ENCODE measurements around the gene RASAL1. TPM values are rescaled to one million over a fixed set of nuclear protein-coding genes. Genes with fewer than 3 reads are reported as not detected.

RASAL1 gene
- total RNA-seq, 1 experiment from 2014 or later: 16.0 TPM

DNA sequence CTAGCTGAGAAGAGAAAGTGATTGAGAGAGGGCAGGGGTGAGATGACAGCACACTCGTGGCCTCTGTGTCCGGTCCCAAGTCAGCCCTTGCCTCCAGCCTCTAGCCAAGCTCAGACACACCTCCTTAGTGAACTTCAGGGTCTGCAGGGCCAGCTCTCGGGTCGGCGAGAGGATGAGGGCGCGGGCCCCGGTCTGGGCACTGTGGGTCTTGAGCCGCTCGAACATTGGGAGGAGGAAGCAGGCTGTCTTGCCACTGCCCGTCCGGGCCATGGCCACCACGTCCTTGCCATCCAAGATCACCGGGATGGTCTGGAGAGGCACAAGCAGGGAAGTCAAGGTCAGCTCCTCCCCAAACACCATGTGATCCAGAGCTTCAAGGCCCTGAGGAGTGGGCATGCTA lies 43.5 kb upstream of the RASAL1 start:
- BruUV-seq (replicated peaks): no TSS peak
- intact Hi-C loops (cut with micrococcal nuclease): no loop called here
- no peaks in the 10 kb centered on the region; the same call in 1 of the 2 replicates for H4K20me1 ChIP-seq (ENCODE audit: insufficient read depth)

More for the DNA sequence above, 43.5 kb upstream of the RASAL1 start:
- no peaks in the 10 kb centered on the region for H3K27me3 ChIP-seq (ENCODE audit: insufficient read depth, low read length)
- no peak for ATAC-seq
- CTCF ChIA-PET: no interaction called here
- POLR2A ChIA-PET: no interaction called here
- H3K9ac ChIP-seq (ENCODE audit: low read length): no peak overlapping the region
- H3K9me2 ChIP-seq (ENCODE audit: insufficient read depth): no peaks in the 10 kb centered on the region
- H3K4me1 ChIP-seq (ENCODE audit: control insufficient read depth in 1 of 2, insufficient read depth in 2 of 2, low read length in 2 of 2): peaks cover 5 to 21% of the 10 kb centered on the region in 2 experiments; a peak in 3 of 4 replicates
- no peak overlapping the region for H3K4me3 ChIP-seq (replicated peaks in 1 of 2; ENCODE audit: low read depth in 1 of 2, low read length in 2 of 2)
- H3K9me3 ChIP-seq (ENCODE audit: control insufficient read depth in 1 of 2, insufficient read depth in 1 of 2, low read depth in 1 of 2, low read length in 2 of 2): no peaks in the 10 kb centered on the region
- RAD21 ChIA-PET (ENCODE audit: low non-redundant PET in 1 of 2, low total read pairs in 2 of 2, uncharacterized antibody in 2 of 2, unreplicated experiment in 2 of 2): no interaction called here
- no peak overlapping the region for H3K27ac ChIP-seq (ENCODE audit: low read depth, low read length)
- no peak for DNase-seq (ENCODE audit: low read depth, low spot score)
- TF ChIP-seq CEBPB (IDR thresholded peaks at IDR 0.05; ENCODE audit: low read depth) (no peak), TCF7L2 (IDR thresholded peaks at IDR 0.05; ENCODE audit: borderline replicate concordance, extremely low read depth, insufficient read depth, insufficient read length) (no peak), EZH2 (IDR thresholded peaks at IDR 0.05) (no peak), CBX3 (IDR thresholded peaks at IDR 0.05; ENCODE audit: low read depth) (no peak), FOSL1 (IDR thresholded peaks at IDR 0.05; ENCODE audit: low read depth) (no peak), SRF (IDR thresholded peaks at IDR 0.05; ENCODE audit: low read depth) (no peak), EGR1 (IDR thresholded peaks at IDR 0.05; ENCODE audit: low read depth) (no peak), RAD21 (IDR thresholded peaks at IDR 0.05; ENCODE audit: low read depth) (no peak), EZH2phosphoT487 (IDR thresholded peaks at IDR 0.05; ENCODE audit: borderline replicate concordance) (no peak), ELF1 (IDR thresholded peaks at IDR 0.05; ENCODE audit: borderline replicate concordance, low read depth) (no peak), SIN3A (IDR thresholded peaks at IDR 0.05; ENCODE audit: low read depth) (no peak), JUND (IDR thresholded peaks at IDR 0.05) (no peak), ZNF274 (IDR thresholded peaks at IDR 0.05; ENCODE audit: low read depth, low read length) (no peak)
- TF ChIP-seq, protein P1, sequence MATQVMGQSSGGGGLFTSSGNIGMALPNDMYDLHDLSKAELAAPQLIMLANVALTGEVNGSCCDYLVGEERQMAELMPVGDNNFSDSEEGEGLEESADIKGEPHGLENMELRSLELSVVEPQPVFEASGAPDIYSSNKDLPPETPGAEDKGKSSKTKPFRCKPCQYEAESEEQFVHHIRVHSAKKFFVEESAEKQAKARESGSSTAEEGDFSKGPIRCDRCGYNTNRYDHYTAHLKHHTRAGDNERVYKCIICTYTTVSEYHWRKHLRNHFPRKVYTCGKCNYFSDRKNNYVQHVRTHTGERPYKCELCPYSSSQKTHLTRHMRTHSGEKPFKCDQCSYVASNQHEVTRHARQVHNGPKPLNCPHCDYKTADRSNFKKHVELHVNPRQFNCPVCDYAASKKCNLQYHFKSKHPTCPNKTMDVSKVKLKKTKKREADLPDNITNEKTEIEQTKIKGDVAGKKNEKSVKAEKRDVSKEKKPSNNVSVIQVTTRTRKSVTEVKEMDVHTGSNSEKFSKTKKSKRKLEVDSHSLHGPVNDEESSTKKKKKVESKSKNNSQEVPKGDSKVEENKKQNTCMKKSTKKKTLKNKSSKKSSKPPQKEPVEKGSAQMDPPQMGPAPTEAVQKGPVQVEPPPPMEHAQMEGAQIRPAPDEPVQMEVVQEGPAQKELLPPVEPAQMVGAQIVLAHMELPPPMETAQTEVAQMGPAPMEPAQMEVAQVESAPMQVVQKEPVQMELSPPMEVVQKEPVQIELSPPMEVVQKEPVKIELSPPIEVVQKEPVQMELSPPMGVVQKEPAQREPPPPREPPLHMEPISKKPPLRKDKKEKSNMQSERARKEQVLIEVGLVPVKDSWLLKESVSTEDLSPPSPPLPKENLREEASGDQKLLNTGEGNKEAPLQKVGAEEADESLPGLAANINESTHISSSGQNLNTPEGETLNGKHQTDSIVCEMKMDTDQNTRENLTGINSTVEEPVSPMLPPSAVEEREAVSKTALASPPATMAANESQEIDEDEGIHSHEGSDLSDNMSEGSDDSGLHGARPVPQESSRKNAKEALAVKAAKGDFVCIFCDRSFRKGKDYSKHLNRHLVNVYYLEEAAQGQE (IDR thresholded peaks at IDR 0.05; ENCODE audit: low read depth): no peak
- H3K4me2 ChIP-seq (ENCODE audit: low read length): no peak overlapping the region
- peaks cover 32 to 62% of the 10 kb centered on the region in 2 experiments for H3K36me3 ChIP-seq (ENCODE audit: control insufficient read depth in 1 of 2, insufficient read depth in 2 of 2, low read length in 2 of 2)
- H2AFZ ChIP-seq (ENCODE audit: low read depth, low read length, poor library complexity, severe bottlenecking): no peak overlapping the region
- peaks cover 51% of the 10 kb centered on the region for H3K79me2 ChIP-seq (ENCODE audit: insufficient read depth, low read length)
